Endothelial cell of umbilical vein (primary cell): ENCODE results near the gene FBXL17.

Source experiments
- CTCF ChIP-seq, 2 donors: IDR thresholded peaks; 1 replicate in 1 of 2; 2 replicates in 1 of 2; pipeline ENCODE4 v1.5.1; 2011; ENCODE audit warnings: low read length in 2 of 2, mild to moderate bottlenecking in 2 of 2, moderate library complexity in 2 of 2, control low read depth in 1 of 2, inconsistent platforms in 1 of 2, low read depth in 1 of 2; ENCODE audit not compliant: insufficient read depth in 1 of 2; ENCODE audit errors: extremely low read depth in 1 of 2
- EZH2 ChIP-seq: IDR thresholded peaks from 2 replicates; pipeline ENCODE4 v1.6.1; 2012; ENCODE audit warnings: borderline replicate concordance, low read depth, mild to moderate bottlenecking, moderate library complexity, low read length, inconsistent platforms; ENCODE audit not compliant: severe bottlenecking
- FOS ChIP-seq: IDR thresholded peaks from 2 replicates; pipeline ENCODE4 v1.6.1; 2011; ENCODE audit warnings: mild to moderate bottlenecking, low read length, moderate library complexity, borderline replicate concordance; ENCODE audit not compliant: insufficient read depth
- GATA2 ChIP-seq: IDR thresholded peaks from 2 replicates; pipeline ENCODE4 v1.7.0; 2011; ENCODE audit warnings: low read depth, mild to moderate bottlenecking, moderate library complexity, mixed read lengths, low read length; ENCODE audit not compliant: insufficient read length, insufficient read depth
- JUN ChIP-seq: IDR thresholded peaks from 2 replicates; pipeline ENCODE4 v1.6.1; 2011; ENCODE audit warnings: borderline replicate concordance, low read depth; ENCODE audit not compliant: insufficient read length, insufficient read depth
- MYC ChIP-seq: IDR thresholded peaks from one replicate; pipeline ENCODE4 v1.6.1; 2011; ENCODE audit warnings: mild to moderate bottlenecking, low read depth, low read length
- POLR2A ChIP-seq: IDR thresholded peaks from 2 replicates; pipeline ENCODE4 v1.6.1; 2012; ENCODE audit warnings: low read depth, mild to moderate bottlenecking, control low read depth, low read length
- POLR2AphosphoS5 ChIP-seq: IDR thresholded peaks from 2 replicates; pipeline ENCODE4 v1.6.1; 2012; ENCODE audit warnings: low read depth, mild to moderate bottlenecking, control low read depth, low read length, moderate library complexity; ENCODE audit not compliant: insufficient read depth
- TF ChIP-seq, protein P1 (sequence below): IDR thresholded peaks from 2 replicates; pipeline ENCODE4 v1.6.1; 2011; ENCODE audit not compliant: insufficient read depth, insufficient read length

GRCh38 chr5:107936515-107936914, 445.4 kb downstream of the FBXL17 start:
- TF ChIP-seq POLR2A = no peak
- no peak for TF ChIP-seq CTCF (IDR thresholded peaks at IDR 0.05; ENCODE audit: extremely low read depth in 1 of 2, insufficient read depth in 1 of 2, low read depth in 1 of 2, low read length in 2 of 2)
- TF ChIP-seq GATA2 = no peak
- no peak for TF ChIP-seq EZH2
- TF ChIP-seq MYC = no peak
- TF ChIP-seq POLR2AphosphoS5 = no peak
- TF ChIP-seq JUN = no peak
- TF ChIP-seq, protein P1, sequence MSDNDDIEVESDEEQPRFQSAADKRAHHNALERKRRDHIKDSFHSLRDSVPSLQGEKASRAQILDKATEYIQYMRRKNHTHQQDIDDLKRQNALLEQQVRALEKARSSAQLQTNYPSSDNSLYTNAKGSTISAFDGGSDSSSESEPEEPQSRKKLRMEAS = no peak
- no peak for TF ChIP-seq FOS
